SK-N-SH (cell line): Measurements from ENCODE around the gene EHD2. TPM values are rescaled to one million over a fixed set of nuclear protein-coding genes. Genes with fewer than 3 reads are reported as not detected.
"Not testable (repeated sequence)": the region's sequence is repeated elsewhere in the genome, so short reads cannot be mapped to it uniquely, and the experiment has no call there.

Experiments used
- CTCF ChIA-PET: fragments of 300-600, 350-600 bp; formaldehyde crosslinking; extraction: SDS; loops from one replicate; lab custom pipeline; 2021; lab: Yijun Ruan, JAX
- POLR2A ChIA-PET: fragments of 350-600 bp; sonication (Branson Sonifier 250); formaldehyde crosslinking; extraction: SDS; loops from one replicate; lab custom pipeline; 2020; ENCODE audit warnings: antibody characterized with exemption, inconsistent platforms; lab: Yijun Ruan, JAX
- DNase-seq: peaks from one replicate; pipeline ENCODE4 v3.0.0; 2012
- H2AFZ ChIP-seq: fragments of 200-600 bp; sonication (generic); 2 replicates; pipeline ENCODE4 v1.8.1; 2016; ENCODE audit warnings: antibody characterized with exemption, mild to moderate bottlenecking, low read depth
- H3F3A ChIP-seq: fragments of 200-600 bp; sonication (generic); replicated peaks from 2 replicates; pipeline ENCODE3; 2016; ENCODE audit warnings: antibody characterized with exemption, mild to moderate bottlenecking; ENCODE audit not compliant: insufficient read depth
- H3K27ac ChIP-seq, 2 experiments: fragments of 200-500 bp in 1 of 2; fragments of 200-600 bp in 1 of 2; sonication (Bioruptor generic) in 1 of 2; sonication (generic), shearing (Covaris generic) in 1 of 2; 2 replicates each; pipeline versions ENCODE4 v1.5.1 to v1.6.1; 2014 to 2016; ENCODE audit warnings: low read depth in 2 of 2, inconsistent platforms in 1 of 2, low read length in 1 of 2, mild to moderate bottlenecking in 1 of 2, mixed read lengths in 1 of 2
- H3K27me3 ChIP-seq: fragments of 200-600 bp; sonication (generic), shearing (Covaris generic); 2 replicates; pipeline ENCODE4 v1.6.1; 2016; ENCODE audit warnings: mixed run types; ENCODE audit not compliant: insufficient read depth
- H3K36me3 ChIP-seq, 2 experiments: fragments of 200-500 bp in 1 of 2; fragments of 200-600 bp in 1 of 2; sonication (Bioruptor generic) in 1 of 2; sonication (generic) in 1 of 2; replicated peaks in 1 of 2; 2 replicates each; pipeline versions ENCODE3 to v1.5.1; 2014 to 2016; ENCODE audit warnings: low read length in 1 of 2, mild to moderate bottlenecking in 1 of 2; ENCODE audit not compliant: insufficient read depth in 2 of 2, control insufficient read depth in 1 of 2
- H3K4me1 ChIP-seq, 2 experiments: fragments of 200-500 bp in 1 of 2; fragments of 200-600 bp in 1 of 2; sonication (Bioruptor generic) in 1 of 2; sonication (generic), shearing (Covaris generic) in 1 of 2; 2 replicates each; pipeline versions ENCODE4 v1.5.1 to v1.6.1; 2014 to 2016; ENCODE audit warnings: low read depth in 1 of 2, low read length in 1 of 2, mixed run types in 1 of 2; ENCODE audit not compliant: insufficient read depth in 2 of 2, control insufficient read depth in 1 of 2
- H3K4me2 ChIP-seq: fragments of 200-600 bp; sonication (generic), shearing (Covaris generic); 2 replicates; pipeline ENCODE4 v1.6.1; 2017; ENCODE audit warnings: mixed run types
- H3K4me3 ChIP-seq, 2 experiments: fragments of 200-500 bp in 1 of 2; fragments of 200-600 bp in 1 of 2; sonication (Bioruptor generic) in 1 of 2; sonication (generic), shearing (Covaris generic) in 1 of 2; 2 replicates each; pipeline versions ENCODE4 v1.5.1 to v1.8.1; 2014 to 2016; ENCODE audit warnings: low read depth in 2 of 2, inconsistent platforms in 1 of 2, low read length in 1 of 2, mild to moderate bottlenecking in 1 of 2, mixed read lengths in 1 of 2, moderate library complexity in 1 of 2
- H3K79me2 ChIP-seq: fragments of 200-600 bp; sonication (generic); 2 replicates; pipeline ENCODE4 v1.8.1; 2017; ENCODE audit warnings: mild to moderate bottlenecking; ENCODE audit not compliant: insufficient read depth
- H3K9ac ChIP-seq: fragments of 200-600 bp; sonication (generic); 2 replicates; pipeline ENCODE4 v1.6.1; 2017; ENCODE audit warnings: mixed run types
- H3K9me2 ChIP-seq: fragments of 200-600 bp; sonication (generic); 2 replicates; pipeline ENCODE4 v1.6.1; 2017; ENCODE audit warnings: mixed run types
- H3K9me3 ChIP-seq: fragments of 200-600 bp; sonication (generic); 2 replicates; pipeline ENCODE4 v1.6.1; 2017; ENCODE audit warnings: mixed run types, mild to moderate bottlenecking, moderate library complexity
- H4K20me1 ChIP-seq: fragments of 200-600 bp; sonication (generic); 2 replicates; pipeline ENCODE4 v1.6.1; 2017; ENCODE audit warnings: mild to moderate bottlenecking, mixed run types; ENCODE audit not compliant: insufficient read depth
- CTCF ChIP-seq: fragments of 200-600 bp; sonication (generic); IDR thresholded peaks from 2 replicates; pipeline ENCODE4 v1.6.1; 2017; ENCODE audit warnings: antibody characterized with exemption, mild to moderate bottlenecking, moderate library complexity
- EP300 ChIP-seq, 2 experiments: IDR thresholded peaks; 2 replicates each; pipeline versions ENCODE4 v1.4.0 to v1.6.1; 2012; ENCODE audit warnings: borderline replicate concordance in 1 of 2, low read depth in 1 of 2, low read length in 1 of 2
- EZH2phosphoT487 ChIP-seq: fragments of 200-600 bp; sonication (generic); IDR thresholded peaks from 2 replicates; pipeline ENCODE4 v1.6.1; 2017; ENCODE audit warnings: low read depth, mixed run types, mild to moderate bottlenecking, antibody characterized with exemption, moderate library complexity, borderline replicate concordance
- FOSL2 ChIP-seq: IDR thresholded peaks from 2 replicates; pipeline ENCODE4 v1.4.0; 2012; ENCODE audit warnings: low read depth, mild to moderate bottlenecking, moderate library complexity, borderline replicate concordance
- FOXM1 ChIP-seq: IDR thresholded peaks from 2 replicates; pipeline ENCODE4 v1.4.0; 2012; ENCODE audit warnings: low read depth, mild to moderate bottlenecking
- GABPA ChIP-seq: IDR thresholded peaks from 2 replicates; pipeline ENCODE4 v1.4.0; 2012; ENCODE audit warnings: low read depth, mild to moderate bottlenecking
- JUND ChIP-seq: IDR thresholded peaks from 2 replicates; pipeline ENCODE4 v1.4.0; 2012
- MAX ChIP-seq: IDR thresholded peaks from 2 replicates; pipeline ENCODE4 v1.4.0; 2012; ENCODE audit warnings: low read depth
- MXI1 ChIP-seq: IDR thresholded peaks from 2 replicates; pipeline ENCODE4 v1.6.1; 2012; ENCODE audit warnings: mild to moderate bottlenecking, low read depth, low read length, improper control_type of control experiment
- PBX3 ChIP-seq: IDR thresholded peaks from 2 replicates; pipeline ENCODE4; 2012
- POLR2AphosphoS5 ChIP-seq: IDR thresholded peaks from 2 replicates; pipeline ENCODE4 v1.6.1; 2012; ENCODE audit warnings: low read depth, low read length
- RAD21 ChIP-seq: IDR thresholded peaks from 2 replicates; pipeline ENCODE4 v1.6.1; 2012; ENCODE audit warnings: mild to moderate bottlenecking, low read length
- RCOR1 ChIP-seq: fragments of 150-350 bp; IDR thresholded peaks from 2 replicates; pipeline ENCODE4 v1.6.1; 2017; ENCODE audit warnings: antibody characterized with exemption, low read length
- TAF1 ChIP-seq: IDR thresholded peaks from 2 replicates; pipeline ENCODE4 v1.6.1; 2012; ENCODE audit warnings: low read depth, mild to moderate bottlenecking, low read length, moderate library complexity, borderline replicate concordance
- WGBS: methylation state at CpG from one replicate; pipeline ENCODE4 v1.1.6; 2017; ENCODE audit warnings: low lambda C conversion rate; 5-methylcytosine and 5-hydroxymethylcytosine counted together
- polyA plus RNA-seq, 3 experiments: library from polyadenylated mRNA; depleted of rRNA; stranded (reverse); fragments of >200 nt; gene quantifications; 2 replicates each; pipeline ENCODE4 v1.2.3, GENCODE V29; 2012

EHD2 gene
- polyA plus RNA-seq, 1 of the 3 experiments (the other 2 are of a cell fraction) = 55.5 TPM

GRCh38 chr19:47780215-47780551, 67.0 kb downstream of the EHD2 start (continued):
- TF ChIP-seq POLR2AphosphoS5 (no peak), EP300 (IDR thresholded peaks at IDR 0.05; ENCODE audit: borderline replicate concordance in 1 of 2, low read depth in 1 of 2, low read length in 1 of 2) (no peak), MXI1 (no peak)

- Histone ChIP-seq H3F3A (no peaks in the 10 kb centered on the region), H3K79me2 (peaks cover 30% of the 10 kb centered on the region), H3K9me3 (no peaks in the 10 kb centered on the region), H3K27me3 (no peaks in the 10 kb centered on the region), H2AFZ (no peak overlapping the region), H3K27ac (no peak overlapping the region), H3K4me1 (peaks cover 8 to 13% of the 10 kb centered on the region in 2 experiments; a peak in 2 of 4 replicates), H4K20me1 (peaks cover 4% of the 10 kb centered on the region; the same call in 1 of the 2 replicates), H3K36me3 (peaks cover 17 to 20% of the 10 kb centered on the region in 2 experiments)
- CTCF ChIA-PET = interaction anchor here (1.0 to 1.7 kb wide), 3 partner anchors 10 to 16 kb away, joined by 3 to 8 read pairs (median 3); no protein-coding TSS in a partner anchor
- WGBS = 78% methylated on average over 6 of the region's 9 CpGs
- DNase-seq = no peak
- no peak for TF ChIP-seq TAF1
- no peak for TF ChIP-seq PBX3
- TF ChIP-seq EZH2phosphoT487 = no peak
- no peak for TF ChIP-seq RAD21
- TF ChIP-seq MAX = no peak
- TF ChIP-seq FOSL2 = no peak
- no peak for TF ChIP-seq GABPA
- no peak for TF ChIP-seq RCOR1
- TF ChIP-seq JUND = no peak
- TF ChIP-seq FOXM1 = no peak
- TF ChIP-seq, all 33 proteins: peak for 0
- Histone ChIP-seq H3K9me2 (no peaks in the 10 kb centered on the region), H3K4me2 (no peak overlapping the region), H3K9ac (no peak overlapping the region), H3K4me3 (no peak overlapping the region)
- POLR2A ChIA-PET = no interaction called here
Measured at GRCh38 chr19:47781590-47782262, 68.5 kb downstream of the EHD2 start.

- Histone ChIP-seq H3K27me3 (no peaks in the 10 kb centered on the region), H3K4me3 (no peak overlapping the region), H2AFZ (no peak overlapping the region), H3K9me2 (no peaks in the 10 kb centered on the region), H3K9me3 (no peaks in the 10 kb centered on the region), H3K36me3 (peaks cover 13 to 15% of the 10 kb centered on the region in 2 experiments), H4K20me1 (no peaks in the 10 kb centered on the region), H3F3A (peaks cover 5% of the 10 kb centered on the region)
- WGBS = 98% methylated on average over 7 of the region's 7 CpGs
- DNase-seq = no peak
- POLR2A ChIA-PET = no interaction called here
- no peak for TF ChIP-seq GABPA
- TF ChIP-seq RAD21 = no peak
- no peak for TF ChIP-seq CTCF
- TF ChIP-seq PBX3 = no peak
- TF ChIP-seq FOSL2 = no peak
- no peak for TF ChIP-seq MXI1
- TF ChIP-seq, all 33 proteins: peak for 0
- CTCF ChIA-PET = interaction anchor here (1.9 kb wide), 1 partner anchor 77 kb away, joined by 6 read pairs; no protein-coding TSS in a partner anchor
- H3K79me2 ChIP-seq = no peaks in the 10 kb centered on the region
- H3K9ac ChIP-seq = no peak overlapping the region
- H3K4me2 ChIP-seq = no peak overlapping the region
- H3K4me1 ChIP-seq = no peaks in the 10 kb centered on the region
- H3K27ac ChIP-seq = no peak overlapping the region
Measured at GRCh38 chr19:47786566-47786965, 73.3 kb downstream of the EHD2 start.

- H3K79me2 ChIP-seq, H3K27ac ChIP-seq, H3K9me2 ChIP-seq, H4K20me1 ChIP-seq, H3K9ac ChIP-seq, H3K4me2 ChIP-seq, H3K27me3 ChIP-seq, H3K4me1 ChIP-seq, H3K9me3 ChIP-seq, POLR2A ChIA-PET, DNase-seq, H2AFZ ChIP-seq, H3K4me3 ChIP-seq, H3F3A ChIP-seq: not testable (repeated sequence)
- WGBS = 87% methylated on average over 10 of the region's 10 CpGs
- CTCF ChIA-PET = interaction anchor here (0.9 to 1.9 kb wide), 2 partner anchors 75 to 76 kb away, joined by 3 to 6 read pairs; no protein-coding TSS in a partner anchor
- peaks cover 7 to 10% of the 10 kb centered on the region in 2 experiments for H3K36me3 ChIP-seq
Measured at GRCh38 chr19:47787307-47787706, 74.1 kb downstream of the EHD2 start.
